SK-N-SH treated with all-trans-retinoic acid at 6 μM for 48 hours (cell line): Measurements from ENCODE around the gene RELL1.

Experiments
- ARNTL ChIP-seq: fragments of 450-650 bp; formaldehyde crosslinking; IDR thresholded peaks from 2 replicates; pipeline ENCODE4 v1.5.0; 2020; ENCODE audit warnings: low read depth, mild to moderate bottlenecking, moderate library complexity, borderline replicate concordance
- TCF4 ChIP-seq: fragments of 250-450 bp; sonication (Bioruptor Pico); IDR thresholded peaks from 2 replicates; pipeline ENCODE4 v1.8.0; 2021; ENCODE audit warnings: mild to moderate bottlenecking, moderate library complexity, borderline replicate concordance
- TOX ChIP-seq: fragments of 250-450 bp; sonication (Bioruptor Pico); IDR thresholded peaks from 2 replicates; pipeline ENCODE4 v1.8.0; 2021; ENCODE audit warnings: mild to moderate bottlenecking, moderate library complexity, borderline replicate concordance

DNA sequence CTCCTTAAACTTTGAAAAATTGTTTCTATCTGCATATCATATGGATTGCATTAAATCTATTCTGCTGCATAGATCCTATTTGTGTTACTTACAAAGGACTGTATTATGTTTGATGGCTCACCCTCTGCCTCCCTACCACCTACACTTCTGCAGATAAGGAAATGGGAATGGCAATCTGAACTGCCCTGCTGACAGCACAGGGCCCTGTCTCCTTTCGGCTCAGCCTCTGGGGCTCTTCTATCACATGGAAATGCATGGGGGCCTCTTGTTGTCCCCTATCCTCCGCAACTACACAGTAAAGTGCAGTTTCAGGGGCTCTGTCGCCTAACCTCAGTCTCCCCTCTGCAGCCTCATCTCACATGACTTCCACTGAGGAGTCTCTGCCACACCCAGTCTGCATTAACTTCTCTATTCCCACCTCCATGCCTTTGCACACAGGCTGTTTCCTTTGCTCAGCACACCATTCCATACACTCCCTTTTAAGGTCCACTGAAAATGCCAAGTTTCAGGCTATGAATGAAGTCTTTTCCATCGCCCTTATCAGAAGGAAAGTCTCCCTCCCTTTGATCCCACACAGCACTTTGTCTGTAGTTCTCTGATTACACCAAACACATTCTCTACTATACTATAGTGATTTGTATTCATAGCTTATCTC, 12.5 kb downstream of the RELL1 start:
- TF ChIP-seq TOX (CRISPR knock-in tag) (no peak), TCF4 (CRISPR knock-in tag) (no peak), ARNTL (CRISPR knock-in tag) (no peak)
